GM13976 (cell line): ENCODE measurements around the gene CRAMP1.
"Not testable (repeated sequence)": the region's sequence is repeated elsewhere in the genome, so short reads cannot be mapped to it uniquely, and the experiment has no call there.

ENCODE experiments used
- DNase-seq: peaks from one replicate; pipeline ENCODE4 v3.0.0; 2012; ENCODE audit warnings: low spot score
- CTCF ChIP-seq: IDR thresholded peaks from 2 replicates; pipeline ENCODE4 v1.5.1; 2012; ENCODE audit warnings: borderline replicate concordance, mild to moderate bottlenecking; ENCODE audit not compliant: insufficient read depth; ENCODE audit errors: extremely low read depth, missing control alignments, control extremely low read depth
- in situ Hi-C: fragments of 300-500 bp; cut with MboI; formaldehyde crosslinking; loops from one replicate; pipeline ENCODE4 v1.12.0; 2022; ENCODE audit warnings: low sequenced_read_pairs, mixed read lengths, inconsistent platforms; ENCODE audit not compliant: unreplicated experiment

CRAMP1 gene

GRCh38 chr16:1583180-1583579 lies 29.0 kb upstream of the CRAMP1 start:
- TF ChIP-seq CTCF: no peak
- no peak for DNase-seq
- in situ Hi-C loops: no loop called here

GRCh38 chr16:1584926-1585484 lies 27.2 kb upstream of the CRAMP1 start:
- in situ Hi-C loops: no loop called here
- no peak for TF ChIP-seq CTCF
- no peak for DNase-seq

GRCh38 chr16:1590366-1590765 lies 21.8 kb upstream of the CRAMP1 start:
- in situ Hi-C loops: no loop called here
- no peak for DNase-seq
- TF ChIP-seq CTCF: no peak

- in situ Hi-C loops: no loop called here
- no peak for DNase-seq
- no peak for TF ChIP-seq CTCF
Observed at GRCh38 chr16:1590930-1591705, 21.0 kb upstream of the CRAMP1 start.

GRCh38 chr16:1592446-1592845 lies 19.7 kb upstream of the CRAMP1 start:
- no peak for DNase-seq
- in situ Hi-C loops: no loop called here
- no peak for TF ChIP-seq CTCF

- DNase-seq, in situ Hi-C loops: not testable (repeated sequence)
Observed at GRCh38 chr16:1595511-1595910, 16.6 kb upstream of the CRAMP1 start.

GRCh38 chr16:1596516-1596915 lies 15.6 kb upstream of the CRAMP1 start:
- no peak for DNase-seq
- TF ChIP-seq CTCF: no peak
- in situ Hi-C loops: no loop called here
